HCT116 (cell line): Measurements from ENCODE around the gene KCMF1.

Experiments used
- ATF3 ChIP-seq: IDR thresholded peaks from 2 replicates; pipeline ENCODE4 v1.6.1; 2012
- EZH2 ChIP-seq: fragments of 200-600 bp; sonication (generic); IDR thresholded peaks from 2 replicates; pipeline ENCODE4 v1.6.1; 2017; ENCODE audit warnings: antibody characterized with exemption, mixed run types
- EZH2phosphoT487 ChIP-seq: fragments of 200-600 bp; IDR thresholded peaks from 2 replicates; pipeline ENCODE4 v1.6.1; 2018; ENCODE audit warnings: antibody characterized with exemption, borderline replicate concordance
- MAX ChIP-seq: IDR thresholded peaks from 2 replicates; pipeline ENCODE4 v1.6.1; 2012
- POLR2A ChIP-seq: IDR thresholded peaks from 2 replicates; pipeline ENCODE4 v1.7.0; 2011; ENCODE audit warnings: borderline replicate concordance; ENCODE audit not compliant: insufficient read depth, insufficient read length; ENCODE audit errors: extremely low read depth
- POLR2AphosphoS5 ChIP-seq: IDR thresholded peaks from 2 replicates; pipeline ENCODE4 v1.6.1; 2011; ENCODE audit warnings: mild to moderate bottlenecking, low read depth, low read length, moderate library complexity
- RAD21 ChIP-seq: IDR thresholded peaks from 2 replicates; pipeline ENCODE4 v1.6.1; 2012; ENCODE audit warnings: low read depth, mild to moderate bottlenecking
- REST ChIP-seq: IDR thresholded peaks from 2 replicates; pipeline ENCODE4 v1.6.1; 2012; ENCODE audit warnings: low read depth
- SIN3A ChIP-seq: IDR thresholded peaks from 2 replicates; pipeline ENCODE4 v1.6.1; 2012; ENCODE audit warnings: low read depth
- SP1 ChIP-seq: IDR thresholded peaks from 2 replicates; pipeline ENCODE4 v1.6.1; 2012; ENCODE audit warnings: low read depth
- TCF7L2 ChIP-seq: IDR thresholded peaks from 2 replicates; pipeline ENCODE4 v1.7.0; 2011; ENCODE audit warnings: borderline replicate concordance, inconsistent platforms; ENCODE audit not compliant: insufficient read depth, insufficient read length; ENCODE audit errors: extremely low read depth
- ZFX ChIP-seq: fragments of 450-650 bp; IDR thresholded peaks from 2 replicates; pipeline ENCODE4 v1.6.1; 2017
- ZNF274 ChIP-seq: fragments of 200-500 bp; sonication (Bioruptor generic); IDR thresholded peaks from 2 replicates; pipeline ENCODE4 v1.6.1; 2014; ENCODE audit warnings: mild to moderate bottlenecking, low read depth, low read length, inconsistent platforms
- TF ChIP-seq, protein P1 (sequence below), 3 experiments: fragments of 200-600 bp in 1 of 3; sonication (generic) in 1 of 3; IDR thresholded peaks in 2 of 3; conservative IDR thresholded peaks in 1 of 3; 2 replicates each; pipeline ENCODE4 v1.5.1; 2012 to 2017; ENCODE audit warnings: low read depth in 2 of 3, low read length in 2 of 3, antibody characterized with exemption in 1 of 3, borderline replicate concordance in 1 of 3, control low read depth in 1 of 3, mild to moderate bottlenecking in 1 of 3, mixed read lengths in 1 of 3, mixed run types in 1 of 3, moderate library complexity in 1 of 3; ENCODE audit not compliant: insufficient read depth in 1 of 3

DNA sequence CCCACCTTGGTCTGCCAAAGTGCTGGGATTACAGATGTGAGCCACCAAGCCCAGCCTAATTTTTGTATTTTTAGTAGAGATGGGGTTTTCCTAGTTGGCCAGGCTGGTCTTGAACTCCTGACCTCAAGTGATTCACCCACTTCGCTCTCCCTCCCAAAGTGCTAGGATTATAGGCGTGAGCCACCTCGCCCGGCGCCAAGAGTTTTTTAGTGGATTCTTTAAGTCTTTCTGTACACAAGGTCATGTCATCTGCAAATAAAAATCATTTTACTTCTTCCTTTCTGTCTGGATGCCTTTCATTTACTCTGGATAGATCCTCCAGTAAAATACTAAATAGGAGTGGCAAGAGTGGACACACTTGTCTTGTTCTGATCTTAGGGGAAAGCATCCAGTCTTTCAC is 61.7 kb downstream of the KCMF1 start:
- TF ChIP-seq, protein P1, sequence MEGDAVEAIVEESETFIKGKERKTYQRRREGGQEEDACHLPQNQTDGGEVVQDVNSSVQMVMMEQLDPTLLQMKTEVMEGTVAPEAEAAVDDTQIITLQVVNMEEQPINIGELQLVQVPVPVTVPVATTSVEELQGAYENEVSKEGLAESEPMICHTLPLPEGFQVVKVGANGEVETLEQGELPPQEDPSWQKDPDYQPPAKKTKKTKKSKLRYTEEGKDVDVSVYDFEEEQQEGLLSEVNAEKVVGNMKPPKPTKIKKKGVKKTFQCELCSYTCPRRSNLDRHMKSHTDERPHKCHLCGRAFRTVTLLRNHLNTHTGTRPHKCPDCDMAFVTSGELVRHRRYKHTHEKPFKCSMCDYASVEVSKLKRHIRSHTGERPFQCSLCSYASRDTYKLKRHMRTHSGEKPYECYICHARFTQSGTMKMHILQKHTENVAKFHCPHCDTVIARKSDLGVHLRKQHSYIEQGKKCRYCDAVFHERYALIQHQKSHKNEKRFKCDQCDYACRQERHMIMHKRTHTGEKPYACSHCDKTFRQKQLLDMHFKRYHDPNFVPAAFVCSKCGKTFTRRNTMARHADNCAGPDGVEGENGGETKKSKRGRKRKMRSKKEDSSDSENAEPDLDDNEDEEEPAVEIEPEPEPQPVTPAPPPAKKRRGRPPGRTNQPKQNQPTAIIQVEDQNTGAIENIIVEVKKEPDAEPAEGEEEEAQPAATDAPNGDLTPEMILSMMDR (IDR thresholded peaks at IDR 0.05 in 2 of 3, conservative IDR thresholded peaks at IDR 0.05 in 1 of 3; ENCODE audit: borderline replicate concordance in 1 of 3, insufficient read depth in 1 of 3, low read depth in 2 of 3, low read length in 2 of 3), result no peak
- TF ChIP-seq TCF7L2 (no peak), ATF3 (no peak), SIN3A (no peak), EZH2phosphoT487 (no peak), MAX (no peak), RAD21 (no peak), EZH2 (no peak), ZFX (no peak), REST (no peak), POLR2AphosphoS5 (no peak), ZNF274 (no peak), POLR2A (no peak), SP1 (no peak)
